GM18508 (cell line): ENCODE data around the gene MMP28.

Experiments
- ATAC-seq: cut with Tn5 transposase; IDR thresholded peaks from one replicate; pipeline ENCODE4 v1.9.1; 2021; ENCODE audit warnings: moderate number of reproducible peaks; ENCODE audit not compliant: insufficient read depth, unreplicated experiment

The MMP28 gene

DNA sequence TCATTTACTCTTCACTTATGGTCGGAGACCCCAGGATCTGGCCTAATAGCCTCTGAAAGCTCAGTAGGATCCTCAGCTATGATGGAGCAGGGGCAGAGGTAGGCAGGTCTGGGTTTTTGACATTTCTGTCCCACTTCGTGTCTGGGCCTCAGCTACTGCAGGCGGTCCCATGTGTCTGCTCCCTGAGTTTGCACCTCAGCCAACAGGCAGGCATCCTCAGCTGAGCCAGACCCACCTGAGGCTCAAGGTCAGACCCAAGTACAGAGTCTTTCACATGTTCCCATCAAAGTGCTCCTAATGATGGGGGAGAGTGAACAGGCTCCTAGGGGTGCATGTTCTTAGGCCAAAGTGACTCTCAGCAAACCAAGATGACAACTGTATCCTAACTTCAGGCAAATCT is 66.9 kb downstream of the MMP28 start:
- ATAC-seq, result no peak

DNA sequence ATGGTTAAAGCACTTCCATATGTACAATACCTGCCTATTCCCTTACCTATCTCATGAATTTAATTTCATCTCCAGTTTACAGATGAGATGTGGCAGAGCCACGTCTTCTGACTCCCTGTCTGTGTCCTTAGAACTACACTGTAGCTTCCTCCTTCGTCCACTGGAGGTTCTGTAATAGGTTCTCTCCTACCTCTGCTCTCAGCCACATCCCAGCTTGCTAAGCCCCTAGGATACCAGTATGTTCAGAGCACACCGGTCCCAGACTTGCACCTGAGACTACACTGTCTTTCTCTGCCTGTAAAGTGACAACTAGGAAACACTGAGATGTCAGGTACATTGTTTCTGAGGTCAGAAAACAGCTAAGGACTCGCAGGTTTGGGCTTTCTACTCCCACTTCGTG is 67.8 kb downstream of the MMP28 start:
- no peak for ATAC-seq

GRCh38 chr17:35726953-35727460 is 68.4 kb downstream of the MMP28 start:
- no peak for ATAC-seq

DNA sequence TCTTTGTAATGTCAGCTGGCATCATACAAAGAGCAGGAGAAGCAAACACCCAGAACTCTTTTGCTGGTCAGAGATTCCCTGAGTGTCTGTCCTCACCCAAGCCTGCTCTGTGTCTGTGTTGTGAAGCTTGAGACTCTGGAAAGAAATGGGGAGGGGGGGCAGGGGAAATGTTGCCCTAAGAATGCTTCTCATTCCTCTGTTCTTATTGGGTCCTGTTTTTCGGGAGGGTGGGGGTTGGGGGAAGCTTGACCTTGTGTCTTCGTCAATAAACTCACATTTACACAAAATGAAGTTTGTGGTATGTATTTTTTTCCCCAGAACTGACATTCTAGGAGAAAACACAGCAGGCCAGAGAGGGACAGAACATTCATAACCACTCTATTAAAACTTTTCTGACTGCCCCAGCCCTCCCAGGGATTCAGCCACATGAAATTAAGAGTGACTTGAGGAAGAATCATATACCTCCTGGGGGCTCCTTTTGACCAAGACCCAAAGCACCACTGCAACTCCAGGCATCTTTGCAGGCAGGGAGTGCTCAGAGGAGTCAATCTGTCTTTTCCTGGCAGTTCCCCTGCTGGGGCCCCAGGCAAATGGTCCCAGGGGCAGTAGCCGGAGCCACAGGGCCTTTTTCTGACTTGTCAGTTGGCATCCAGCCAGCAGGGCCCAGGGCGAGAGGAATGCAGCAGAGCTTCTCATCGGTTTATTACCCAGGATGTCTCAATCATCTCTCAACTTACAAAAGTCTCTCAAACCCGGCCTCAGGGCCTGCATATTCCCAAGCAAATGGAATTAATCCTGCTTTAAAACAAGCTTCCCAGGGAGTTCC is 69.1 kb downstream of the MMP28 start:
- ATAC-seq, result no peak

DNA sequence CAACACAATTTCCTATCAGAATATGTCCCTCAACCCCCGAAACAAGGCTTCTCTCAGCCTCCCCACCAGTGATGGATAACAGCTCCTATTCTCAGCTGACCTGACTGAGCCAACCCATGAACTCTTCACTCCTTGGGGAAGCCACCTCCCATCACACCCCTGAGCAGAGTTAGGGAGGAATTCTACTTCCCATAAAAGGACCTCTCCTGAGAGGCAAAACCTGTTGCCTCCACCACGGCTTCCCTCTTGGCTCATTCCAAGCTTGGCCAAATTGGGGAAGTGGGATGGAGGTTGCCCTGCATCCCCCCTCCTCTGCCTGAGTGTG is 69.7 kb downstream of the MMP28 start:
- no peak for ATAC-seq

- ATAC-seq, result no peak
Measured at GRCh38 chr17:35725058-35725457, 70.4 kb downstream of the MMP28 start.

DNA sequence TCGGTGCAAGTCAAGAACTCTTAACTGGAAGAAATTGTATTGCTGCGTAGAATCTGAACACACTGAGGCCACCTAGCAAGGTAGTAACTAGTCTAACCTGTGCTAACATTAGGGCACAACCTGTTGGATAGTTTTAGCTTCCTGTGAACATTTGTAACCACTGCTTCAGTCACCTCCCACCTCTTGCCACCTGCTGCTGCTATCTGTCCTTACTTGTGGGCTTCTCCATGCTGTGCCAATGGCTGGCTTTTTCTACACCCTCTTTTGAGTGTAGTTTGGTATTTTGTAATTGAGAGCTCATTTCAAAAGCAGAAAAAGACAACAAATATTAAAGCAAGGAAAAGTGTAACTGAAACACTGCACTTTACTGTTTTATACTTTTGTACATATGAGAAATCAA is 71.7 kb downstream of the MMP28 start:
- no peak for ATAC-seq

- ATAC-seq, result no peak
Measured at GRCh38 chr17:35717475-35717874, 78.0 kb downstream of the MMP28 start.

DNA sequence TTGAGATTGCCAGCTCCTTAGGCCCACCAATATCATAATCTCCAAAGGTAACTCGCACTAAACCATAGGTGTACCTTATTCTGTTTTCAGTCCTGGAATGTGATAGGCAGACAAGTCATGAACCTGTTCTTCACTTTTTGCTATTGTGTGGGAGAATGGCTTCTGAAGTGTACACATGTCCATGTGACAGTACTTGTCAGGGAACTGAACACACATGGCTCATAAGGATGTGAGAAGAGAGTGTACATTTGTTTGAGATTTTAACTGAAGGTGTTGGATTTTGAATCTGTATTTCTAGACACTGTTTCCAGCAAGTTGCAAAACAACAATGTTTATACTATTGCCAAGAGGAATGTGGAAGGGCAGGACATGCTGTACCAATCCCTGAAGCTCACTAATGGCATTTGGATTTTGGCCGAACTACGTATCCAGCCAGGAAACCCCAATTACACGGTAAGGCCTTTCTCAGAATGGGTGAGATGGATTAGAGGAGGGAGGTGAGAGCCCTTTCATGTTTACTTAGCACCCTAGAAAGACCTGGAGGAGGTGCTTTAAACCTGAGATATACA is 78.5 kb downstream of the MMP28 start:
- no peak for ATAC-seq

DNA sequence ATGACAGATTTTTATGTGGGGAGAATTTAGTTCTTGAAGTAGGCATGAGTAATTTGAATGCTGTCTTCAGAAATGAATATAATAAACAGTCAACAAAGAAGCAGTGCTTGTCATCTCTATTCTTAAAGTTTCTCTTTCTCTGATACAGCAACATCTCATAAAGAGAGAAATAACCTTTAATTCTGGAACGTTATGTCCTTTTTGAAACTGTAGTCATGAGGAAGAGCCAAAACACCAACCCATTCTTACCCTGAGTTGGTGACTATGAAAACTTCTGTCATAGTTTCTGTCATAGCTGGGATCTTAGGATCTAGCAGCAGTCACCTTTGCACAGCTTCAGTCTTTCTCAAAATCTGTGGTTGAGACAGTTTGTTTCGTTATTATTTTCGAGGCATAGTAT is 79.3 kb downstream of the MMP28 start:
- ATAC-seq, result no peak
